GM18498 (cell line): ENCODE results near the gene TMTC4.
"Not testable (repeated sequence)": the region's sequence is repeated elsewhere in the genome, so short reads cannot be mapped to it uniquely, and the experiment has no call there.

Experiments
- ATAC-seq: cut with Tn5 transposase; IDR thresholded peaks from one replicate; pipeline ENCODE4 v1.9.1; 2021; ENCODE audit warnings: mild to moderate bottlenecking, moderate library complexity; ENCODE audit not compliant: unreplicated experiment

TMTC4 gene

DNA sequence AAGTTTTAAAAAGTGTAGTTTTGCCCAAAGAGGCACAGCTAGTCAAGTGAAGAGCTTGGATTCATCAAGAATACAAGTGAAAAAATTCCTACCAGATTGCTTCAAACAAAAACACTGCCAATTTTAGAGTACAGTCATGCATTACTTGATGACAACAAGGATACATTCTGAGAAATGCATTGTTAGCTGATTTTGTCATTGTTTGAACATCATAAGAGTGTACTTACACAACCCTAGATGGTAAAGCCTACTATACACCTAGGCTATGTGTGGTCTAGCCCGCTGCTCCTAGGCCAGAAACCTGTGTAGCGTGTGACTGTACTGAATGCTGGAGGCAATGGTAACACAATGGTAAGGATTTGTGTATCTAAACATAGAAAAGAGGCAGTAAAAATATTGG lies 41.1 kb downstream of the TMTC4 start:
- ATAC-seq: no peak

DNA sequence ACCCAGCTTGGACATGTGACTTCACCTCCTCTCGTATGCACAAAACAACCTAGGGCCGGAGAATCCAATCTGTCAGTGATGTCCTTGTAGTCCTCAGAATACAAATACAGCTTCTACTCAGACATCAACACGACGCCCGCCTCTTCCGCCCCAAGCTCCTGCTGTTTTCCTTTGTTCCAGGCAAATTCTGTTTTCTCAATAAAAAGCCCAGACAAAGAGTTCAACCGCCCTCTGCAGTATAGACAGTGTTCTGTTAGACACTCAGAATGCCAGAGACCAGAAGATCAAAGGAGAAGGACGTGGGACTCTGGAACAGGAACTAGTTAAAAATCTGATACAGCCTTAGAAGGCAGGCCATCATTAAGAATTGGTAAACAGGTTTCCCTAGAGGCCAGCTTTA lies 44.0 kb downstream of the TMTC4 start:
- ATAC-seq: no peak

DNA sequence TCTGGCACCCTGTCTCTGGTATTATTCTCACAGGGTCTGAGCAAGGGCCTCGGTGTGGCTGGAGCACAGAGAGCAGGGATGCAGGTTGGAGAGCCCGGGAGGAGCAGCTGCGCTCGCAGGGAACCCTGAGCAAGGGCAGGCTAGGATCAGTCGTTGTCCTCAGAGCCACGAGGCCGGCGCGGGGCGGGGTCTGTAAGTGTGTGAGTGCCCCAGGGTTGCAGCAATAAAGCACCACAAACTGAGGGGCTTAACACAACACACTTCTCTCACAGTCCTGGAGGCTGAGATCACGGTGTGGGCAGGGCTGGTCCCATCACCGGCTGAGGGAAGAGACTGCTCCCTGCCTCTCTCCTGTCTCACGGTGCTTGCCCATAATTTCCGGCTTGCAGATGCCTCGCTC lies 47.5 kb downstream of the TMTC4 start:
- ATAC-seq: no peak

DNA sequence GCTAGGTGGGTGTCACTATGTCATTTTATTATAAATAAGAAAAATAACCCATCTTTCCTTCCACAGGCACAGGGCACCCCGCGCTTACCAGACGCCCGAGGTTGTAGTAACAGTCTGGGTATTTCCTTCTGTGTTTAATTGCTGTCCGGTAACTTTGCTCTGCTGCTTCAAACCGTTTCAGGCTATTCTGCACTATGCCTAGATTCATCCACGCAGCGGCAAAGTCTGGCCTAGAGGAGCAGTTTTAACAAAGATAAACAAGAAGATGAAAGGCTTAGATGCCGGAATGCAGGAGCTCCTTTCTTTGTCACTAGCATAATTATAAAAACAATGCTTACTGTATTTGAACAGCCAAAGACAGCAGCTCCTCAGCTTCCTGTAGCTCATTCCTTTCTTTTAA lies 49.1 kb downstream of the TMTC4 start:
- ATAC-seq: no peak

DNA sequence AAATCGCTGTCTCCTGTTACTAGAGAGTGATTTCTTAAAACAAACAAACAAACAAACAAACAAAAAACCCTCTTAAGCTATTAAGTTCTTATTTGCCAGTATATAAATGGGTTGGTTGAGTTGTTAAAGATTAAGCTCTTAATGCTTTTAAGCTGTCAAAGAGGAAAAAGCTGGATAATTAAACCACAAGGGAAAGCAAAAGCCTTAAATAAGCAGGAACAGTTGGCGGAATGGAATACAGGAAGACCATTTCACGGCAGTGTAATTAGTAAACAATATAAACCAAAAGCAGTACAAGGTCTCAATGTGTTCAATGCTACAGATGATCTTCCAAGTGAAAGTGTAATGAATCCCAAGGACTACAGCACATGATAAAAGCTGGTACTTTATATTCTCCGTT lies 53.8 kb downstream of the TMTC4 start:
- ATAC-seq: no peak

DNA sequence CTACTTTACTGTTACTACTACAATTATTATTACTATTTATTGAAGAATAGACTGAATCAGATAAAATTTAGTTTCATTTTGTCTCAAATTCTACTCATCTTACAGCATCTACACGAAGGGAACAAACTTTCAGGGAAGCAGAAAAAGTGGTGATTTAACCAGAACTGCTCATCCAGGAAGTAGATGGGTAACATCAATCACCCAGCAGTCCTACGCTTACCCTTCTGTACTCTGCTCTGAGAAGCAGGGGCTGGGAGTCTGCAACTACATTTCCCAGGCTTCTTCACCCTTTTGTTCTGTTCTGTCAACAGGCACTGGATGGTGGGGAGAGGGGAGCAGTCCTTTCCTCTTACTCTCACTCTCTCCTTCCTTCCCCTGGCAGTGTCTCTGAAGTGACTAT lies 54.7 kb downstream of the TMTC4 start:
- no peak for ATAC-seq

DNA sequence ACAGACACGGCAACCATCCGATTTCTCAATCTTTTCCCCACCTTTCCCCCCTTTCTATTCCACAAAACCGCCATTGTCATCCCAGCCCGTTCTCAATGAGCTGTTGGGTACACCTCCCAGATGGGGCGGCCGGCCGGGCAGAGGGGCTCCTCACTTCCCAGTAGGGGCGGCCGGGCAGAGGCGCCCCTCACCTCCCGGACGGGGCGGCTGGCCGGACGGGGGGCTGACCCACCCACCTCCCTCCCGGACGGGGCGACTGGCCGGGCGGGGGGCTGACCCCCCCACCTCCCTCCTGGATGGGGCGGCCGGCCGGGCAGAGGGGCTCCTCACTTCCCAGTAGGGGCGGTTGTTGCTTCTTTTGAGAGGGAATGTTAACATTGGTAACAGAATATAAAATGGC lies 55.7 kb downstream of the TMTC4 start:
- ATAC-seq: not testable (repeated sequence)

DNA sequence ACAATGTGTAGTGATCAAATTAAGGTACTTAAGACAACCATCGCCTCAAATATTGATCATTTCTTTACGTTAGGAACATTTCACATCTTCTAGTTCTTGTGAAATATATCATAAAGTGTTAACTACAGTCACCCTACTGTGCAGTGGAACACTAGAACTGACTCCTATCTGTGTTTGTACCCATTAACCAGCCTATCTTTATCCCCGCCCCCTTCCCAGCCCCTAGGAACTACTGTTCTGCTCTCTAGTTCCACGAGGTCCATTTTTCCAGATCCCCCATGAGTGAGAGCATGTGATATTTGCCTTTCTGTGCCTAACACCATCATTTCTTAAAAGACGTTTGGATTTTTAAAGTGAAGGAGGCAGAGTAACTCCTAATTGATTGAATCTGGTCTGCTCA lies 61.6 kb downstream of the TMTC4 start:
- ATAC-seq: no peak

DNA sequence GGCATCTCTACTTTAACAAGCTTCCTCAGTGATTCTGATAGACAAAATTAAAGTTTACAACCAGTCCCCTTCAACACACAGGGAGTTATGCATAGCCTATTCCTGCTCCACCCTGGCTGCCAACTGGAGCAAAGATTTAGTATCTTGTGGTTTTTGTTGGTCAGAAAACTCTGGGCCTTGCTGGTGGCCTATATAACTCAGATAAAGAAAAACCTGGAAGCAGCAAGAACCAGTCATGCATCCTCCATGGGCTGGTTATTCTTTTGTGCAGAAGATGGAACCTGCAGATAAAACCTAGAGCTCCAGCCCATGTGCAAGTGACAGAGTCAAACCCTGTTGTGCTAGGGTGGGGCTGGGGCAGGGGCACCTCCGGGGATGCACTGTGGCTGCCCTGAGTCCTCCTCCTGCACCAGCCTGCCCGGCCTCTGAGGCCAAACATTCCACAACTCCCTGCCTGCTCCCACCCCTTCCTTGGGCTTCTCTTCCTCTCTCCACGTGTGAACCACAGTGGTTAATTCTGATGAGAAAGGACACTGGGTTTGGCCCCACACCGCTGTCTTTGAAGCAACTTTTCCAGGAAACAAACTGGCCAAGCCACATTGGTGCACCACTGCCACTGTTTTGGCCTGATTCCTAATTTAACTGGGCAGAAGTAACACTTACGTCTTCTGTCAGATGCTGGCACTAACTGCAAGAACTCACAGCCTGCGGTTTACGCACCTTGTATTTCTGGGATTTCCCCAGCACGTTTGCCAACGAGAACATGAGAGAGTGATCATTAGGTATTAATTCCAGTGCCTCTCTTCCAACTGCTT lies 62.7 kb downstream of the TMTC4 start:
- peak; percentile 36 for ATAC-seq

DNA sequence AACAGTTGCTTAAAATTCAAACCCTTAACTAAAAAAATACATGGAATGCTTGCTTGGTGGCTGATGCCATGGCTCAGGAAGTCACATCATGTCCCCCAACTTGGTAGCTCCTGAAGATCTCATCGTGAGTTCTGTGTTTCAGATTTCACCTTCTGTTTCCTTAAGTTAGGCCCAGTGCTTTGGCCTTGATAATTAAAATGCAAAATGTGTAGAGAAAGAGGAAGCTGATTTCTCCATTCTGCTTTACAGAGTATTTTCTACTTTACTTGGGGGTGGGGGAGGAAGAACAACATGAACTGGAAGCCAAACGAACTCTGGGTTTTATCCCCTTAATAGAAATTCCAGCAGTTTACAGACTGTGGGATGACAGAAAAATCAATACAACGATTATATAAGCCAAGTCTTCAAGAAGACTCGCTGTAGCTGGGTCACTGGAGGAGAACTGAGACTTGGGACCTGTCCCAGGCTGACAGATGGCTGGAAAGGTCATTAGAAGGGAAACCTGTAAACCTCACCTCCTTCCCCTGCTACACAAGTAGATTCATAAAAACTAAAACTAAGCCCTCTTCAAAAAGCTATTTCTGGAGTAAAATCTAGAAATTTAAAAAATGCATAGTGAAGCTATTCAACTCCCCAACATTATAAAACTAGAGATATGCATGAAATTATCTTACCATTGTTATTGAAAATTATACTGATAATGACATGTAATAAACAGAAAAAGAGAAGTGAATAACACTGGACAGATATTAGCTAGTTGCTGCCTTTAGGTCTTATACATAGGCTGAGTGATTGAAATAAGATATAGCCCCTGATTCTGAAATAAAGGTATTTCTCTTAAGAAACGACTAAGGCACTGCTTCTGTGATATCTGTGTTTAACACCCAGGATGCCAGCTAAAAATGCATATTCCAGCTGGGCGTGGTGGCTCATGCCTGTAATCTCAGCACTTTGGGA lies 63.9 kb downstream of the TMTC4 start:
- peak; percentile 26 for ATAC-seq

DNA sequence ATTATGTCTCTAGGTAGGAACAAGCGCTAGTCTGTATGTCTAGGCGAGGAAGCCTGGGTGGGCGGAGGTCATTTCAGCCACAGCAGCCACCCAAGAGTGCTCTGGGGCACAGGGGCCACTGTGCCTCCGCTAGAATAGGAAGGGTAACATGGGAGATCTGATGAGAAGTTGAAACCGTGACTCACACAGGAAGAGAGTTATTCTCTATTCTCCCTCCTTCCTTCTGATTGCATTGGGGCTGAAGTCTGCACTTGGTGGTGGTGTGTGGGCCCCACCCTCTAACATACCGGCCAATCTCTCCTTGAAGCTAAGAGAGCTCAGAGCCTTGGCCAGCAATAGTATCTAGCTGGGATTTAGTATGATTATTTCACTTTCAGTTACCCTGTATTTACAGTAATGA lies 65.7 kb downstream of the TMTC4 start:
- peak; percentile 93 for ATAC-seq

DNA sequence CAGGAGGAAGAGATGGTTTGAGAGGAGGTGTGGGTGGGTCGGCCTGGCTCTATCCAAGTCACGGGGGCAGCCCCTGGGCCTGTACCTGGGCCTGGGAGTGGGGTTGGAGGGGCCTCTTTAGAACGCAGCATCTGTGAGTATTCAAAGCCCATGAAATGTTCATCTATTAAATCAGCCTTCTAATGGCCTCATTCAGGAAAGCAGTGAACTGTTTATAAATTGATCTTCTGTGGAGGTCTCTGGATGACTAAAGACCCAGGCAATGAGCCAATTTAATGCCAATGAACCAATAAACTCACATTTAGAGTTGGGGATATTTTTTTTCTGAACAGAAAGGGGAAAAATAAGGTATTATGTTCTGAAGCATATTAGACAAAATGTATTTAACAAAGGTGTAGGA lies 66.1 kb downstream of the TMTC4 start:
- ATAC-seq: no peak

DNA sequence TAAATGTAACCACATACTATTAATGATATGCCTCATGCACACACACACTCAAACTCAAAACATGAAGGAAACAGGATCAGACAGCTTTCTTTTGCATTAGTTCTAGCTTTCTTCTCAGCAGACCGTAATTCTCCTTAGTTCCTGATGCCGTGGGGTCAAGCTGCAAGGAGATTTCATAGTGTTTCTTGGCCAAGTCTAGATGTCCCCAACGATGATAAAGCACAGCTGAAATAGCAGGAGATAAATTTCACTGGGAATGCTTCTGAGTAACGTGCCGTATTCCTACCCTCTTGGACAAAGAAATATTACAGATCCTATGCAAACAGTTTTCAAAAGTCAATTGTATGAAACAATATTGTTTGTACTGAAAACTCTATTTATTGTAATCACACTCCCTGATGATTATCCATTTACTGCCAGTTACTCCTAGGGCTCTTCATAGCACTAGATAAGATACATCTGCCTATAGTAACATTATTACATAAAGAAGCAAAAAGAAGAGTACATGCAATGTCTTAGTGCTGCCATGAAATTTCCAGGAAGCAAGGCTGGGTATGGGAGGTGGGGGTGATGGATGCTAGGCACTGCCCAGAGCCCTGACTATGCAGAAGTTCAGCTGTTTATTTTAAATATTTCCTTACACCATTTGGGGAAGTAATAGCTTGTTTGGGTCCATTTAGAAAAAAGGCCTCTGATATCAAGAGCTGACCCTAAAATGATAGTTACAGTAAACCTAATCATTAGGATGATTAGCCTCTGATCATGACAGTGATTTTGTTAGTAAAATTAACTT lies 69.5 kb downstream of the TMTC4 start:
- ATAC-seq: no peak

DNA sequence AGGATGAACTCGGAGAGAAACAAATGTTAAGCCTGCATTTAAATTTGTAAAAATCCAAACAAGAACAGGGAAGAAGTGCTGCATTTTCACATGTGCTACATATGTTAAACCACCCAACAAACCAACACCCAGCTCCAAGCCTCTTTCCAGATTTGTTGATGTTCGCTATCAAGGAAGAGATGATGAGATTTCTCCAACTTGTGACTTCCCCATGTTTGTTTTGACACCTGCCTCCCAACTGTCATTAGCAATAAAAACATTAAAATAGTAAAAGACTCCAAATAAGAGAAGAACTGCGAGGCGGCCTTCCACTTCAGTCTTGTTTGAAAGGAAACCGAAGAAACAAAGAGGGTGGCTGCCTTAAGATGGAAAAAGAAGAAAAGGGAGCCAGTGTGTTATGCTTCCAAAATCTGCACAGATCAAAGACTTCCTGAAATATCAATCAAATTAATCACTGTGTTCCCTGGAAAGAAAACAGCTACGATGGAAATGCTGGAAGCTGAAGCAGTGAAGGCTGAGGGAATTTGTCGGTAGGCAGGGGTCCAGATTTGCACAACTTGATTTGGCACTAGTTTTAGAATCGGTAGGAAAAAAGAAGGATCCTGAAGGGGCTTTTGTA lies 72.0 kb downstream of the TMTC4 start:
- ATAC-seq: no peak

DNA sequence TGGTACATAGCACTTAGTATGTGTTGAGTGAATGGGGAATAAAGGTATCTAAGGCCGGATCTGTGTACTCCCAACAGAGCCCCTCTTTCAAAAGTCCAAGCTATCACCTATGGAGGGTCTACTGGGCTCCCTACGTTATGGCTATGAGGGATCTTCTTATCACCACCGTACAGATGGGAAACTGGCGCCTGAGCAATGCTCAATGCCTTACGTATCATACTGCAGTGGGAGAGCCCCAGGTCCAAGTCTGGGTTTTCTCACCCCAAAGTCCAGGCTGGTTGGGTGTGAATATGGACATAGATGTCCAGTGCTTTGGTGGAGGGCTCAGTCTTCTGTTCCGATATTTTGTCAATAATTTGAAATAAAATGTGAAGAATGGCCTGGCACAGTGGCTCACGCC lies 72.9 kb downstream of the TMTC4 start:
- ATAC-seq: no peak

DNA sequence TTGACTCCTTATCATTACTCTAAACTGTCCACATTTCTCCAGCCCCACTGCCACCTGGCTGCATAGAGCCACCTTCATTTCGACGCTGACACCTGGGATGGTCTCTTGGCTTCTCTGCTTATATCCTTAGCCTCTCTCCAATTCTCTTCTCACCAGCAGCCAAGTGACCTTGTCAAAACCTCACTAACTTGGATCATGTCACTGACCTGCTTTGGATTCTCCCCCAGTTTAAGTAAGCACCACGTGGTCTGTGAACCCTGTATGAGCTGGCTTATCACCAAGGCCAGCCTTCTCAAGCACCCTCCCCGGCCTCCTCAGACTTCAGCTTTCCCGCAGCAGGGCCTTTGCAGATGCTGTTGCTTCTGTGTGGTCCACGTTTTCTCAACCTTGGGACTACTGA lies 73.7 kb downstream of the TMTC4 start:
- no peak for ATAC-seq

DNA sequence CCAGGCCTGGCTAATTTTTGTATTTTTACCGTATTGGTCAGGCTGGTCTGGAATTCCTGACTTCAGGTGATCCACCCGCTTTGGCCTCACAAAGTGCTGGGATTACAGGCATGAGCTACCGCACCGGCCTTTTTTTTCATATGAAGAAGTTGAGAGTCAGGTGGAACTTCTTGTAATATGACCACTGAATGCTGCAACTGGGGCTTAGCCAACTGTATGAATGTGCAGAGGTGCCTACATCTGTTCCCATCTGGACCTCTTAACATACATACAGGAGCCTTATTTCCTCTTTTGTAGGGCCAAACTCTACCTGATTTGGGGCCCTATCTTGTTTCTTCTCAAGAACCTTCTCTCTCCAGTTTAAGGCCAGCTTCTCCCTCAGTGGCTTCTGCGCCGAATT lies 74.1 kb downstream of the TMTC4 start:
- ATAC-seq: no peak

DNA sequence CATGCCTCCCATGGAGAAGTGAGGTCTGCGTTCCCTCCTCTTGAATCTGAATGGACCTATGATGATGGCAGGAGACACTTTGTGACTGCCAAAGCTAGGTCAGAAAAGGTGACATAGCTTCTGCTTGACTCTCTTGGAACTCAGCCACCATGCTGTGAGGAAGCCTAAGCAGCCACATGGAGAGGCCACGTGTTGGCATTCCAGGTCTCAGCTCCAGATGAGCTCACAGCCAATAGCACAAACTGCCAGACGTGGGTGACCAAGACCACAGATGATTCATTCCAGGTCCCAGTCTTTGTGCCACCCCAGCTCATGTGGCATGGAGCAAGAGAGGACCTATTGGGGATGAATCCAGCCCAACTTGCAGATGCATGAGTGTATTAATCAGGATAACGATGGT lies 77.3 kb downstream of the TMTC4 start:
- no peak for ATAC-seq

DNA sequence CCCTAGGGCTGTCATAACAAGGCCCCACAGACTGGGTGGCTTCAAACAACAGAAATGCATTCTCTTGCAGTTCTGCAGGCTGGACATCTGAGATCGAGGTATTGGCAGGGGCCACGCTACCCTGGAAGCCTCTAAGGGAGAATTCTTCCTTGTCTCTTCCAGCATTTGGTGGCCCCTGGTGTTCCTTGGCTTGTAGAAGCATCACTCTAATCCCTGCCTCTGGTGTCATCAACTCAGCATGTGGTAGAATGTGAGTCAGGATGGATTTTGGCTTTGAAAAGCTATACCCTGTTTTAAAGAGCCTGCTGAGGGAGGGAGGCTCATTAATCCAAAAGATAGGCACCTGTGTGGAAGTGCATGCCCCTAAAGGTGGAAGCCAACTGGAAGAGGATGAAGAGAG lies 78.1 kb downstream of the TMTC4 start:
- ATAC-seq: no peak

DNA sequence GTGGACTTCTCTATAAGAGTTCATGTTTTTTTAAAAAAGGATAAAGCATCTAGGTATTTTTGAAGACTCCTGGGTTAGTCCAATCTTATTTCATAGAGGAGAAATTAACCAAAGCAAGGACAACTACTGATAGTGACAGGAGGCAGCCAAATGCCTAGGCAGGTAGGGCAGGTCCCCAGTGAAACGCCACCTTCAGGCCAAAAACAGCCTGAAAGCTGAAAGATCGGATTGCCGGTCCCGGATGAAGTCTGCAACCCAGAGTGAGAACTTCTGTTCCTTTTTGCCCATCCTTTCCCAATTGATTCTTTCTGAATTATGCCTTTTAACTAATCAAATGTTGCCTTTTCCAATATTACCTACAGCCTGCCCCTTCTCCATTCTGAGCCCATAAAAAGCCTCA lies 79.9 kb downstream of the TMTC4 start:
- ATAC-seq: no peak

DNA sequence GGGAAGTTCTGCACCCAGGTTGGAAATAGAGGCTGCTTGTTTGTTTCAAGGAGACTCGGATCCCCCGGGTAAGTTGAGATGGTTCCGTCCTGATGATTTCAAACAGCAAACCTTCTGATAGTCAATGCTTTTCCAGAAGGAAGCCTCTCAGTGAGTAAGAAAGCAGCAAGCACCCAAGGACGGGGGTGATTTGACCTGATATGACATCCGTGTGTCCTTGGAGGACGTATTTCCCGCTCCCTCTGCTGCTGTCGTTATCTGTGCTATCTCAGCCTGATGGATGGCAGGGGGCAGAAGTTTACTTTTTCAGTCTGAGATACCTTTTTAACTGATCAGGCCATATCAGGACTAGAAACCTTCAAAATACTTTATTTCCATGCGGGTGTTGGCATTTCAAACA lies 80.3 kb downstream of the TMTC4 start:
- ATAC-seq: no peak
